GM13977 (cell line): ENCODE results near the gene SIGLEC12.

Experiments
- DNase-seq: peaks from one replicate; pipeline ENCODE4 v3.0.0; 2012; ENCODE audit warnings: low spot score
- in situ Hi-C: fragments of 300-500 bp; cut with MboI; formaldehyde crosslinking; loops from one replicate; pipeline ENCODE4 v1.12.0; 2022; ENCODE audit warnings: low sequenced_read_pairs, low pct_unique_long_range_greater_than_20kb, mixed read lengths, inconsistent platforms; ENCODE audit not compliant: unreplicated experiment
- TF ChIP-seq, protein P1 (sequence below): IDR thresholded peaks from 2 replicates; pipeline ENCODE4 v1.5.1; 2012; ENCODE audit warnings: mild to moderate bottlenecking, control low read depth; ENCODE audit not compliant: insufficient read depth; ENCODE audit errors: extremely low read depth, missing control alignments

SIGLEC12 gene

DNA sequence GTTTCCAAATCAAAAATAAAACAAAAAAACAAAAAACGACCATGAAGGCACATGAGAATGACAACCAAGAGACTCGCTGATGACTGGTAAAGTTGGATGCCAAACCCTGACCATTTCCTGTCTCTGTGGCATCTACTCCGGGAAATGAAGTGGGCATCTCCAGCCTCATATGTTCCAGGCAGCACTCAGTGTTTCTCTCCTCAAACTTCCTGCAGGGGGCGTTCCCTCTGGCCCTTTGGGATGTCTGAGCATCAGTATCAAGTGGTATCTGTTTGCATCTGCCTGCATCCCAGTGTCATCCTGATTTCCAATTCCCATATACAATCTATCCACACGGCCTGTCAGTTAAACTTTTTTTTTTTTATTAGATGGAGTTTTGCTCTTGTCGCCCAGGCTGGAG is 9.8 kb upstream of the SIGLEC12 start:
- in situ Hi-C loops, result no loop called here
- TF ChIP-seq, protein P1, sequence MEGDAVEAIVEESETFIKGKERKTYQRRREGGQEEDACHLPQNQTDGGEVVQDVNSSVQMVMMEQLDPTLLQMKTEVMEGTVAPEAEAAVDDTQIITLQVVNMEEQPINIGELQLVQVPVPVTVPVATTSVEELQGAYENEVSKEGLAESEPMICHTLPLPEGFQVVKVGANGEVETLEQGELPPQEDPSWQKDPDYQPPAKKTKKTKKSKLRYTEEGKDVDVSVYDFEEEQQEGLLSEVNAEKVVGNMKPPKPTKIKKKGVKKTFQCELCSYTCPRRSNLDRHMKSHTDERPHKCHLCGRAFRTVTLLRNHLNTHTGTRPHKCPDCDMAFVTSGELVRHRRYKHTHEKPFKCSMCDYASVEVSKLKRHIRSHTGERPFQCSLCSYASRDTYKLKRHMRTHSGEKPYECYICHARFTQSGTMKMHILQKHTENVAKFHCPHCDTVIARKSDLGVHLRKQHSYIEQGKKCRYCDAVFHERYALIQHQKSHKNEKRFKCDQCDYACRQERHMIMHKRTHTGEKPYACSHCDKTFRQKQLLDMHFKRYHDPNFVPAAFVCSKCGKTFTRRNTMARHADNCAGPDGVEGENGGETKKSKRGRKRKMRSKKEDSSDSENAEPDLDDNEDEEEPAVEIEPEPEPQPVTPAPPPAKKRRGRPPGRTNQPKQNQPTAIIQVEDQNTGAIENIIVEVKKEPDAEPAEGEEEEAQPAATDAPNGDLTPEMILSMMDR, result peak; percentile 31
- DNase-seq, result no peak

DNA sequence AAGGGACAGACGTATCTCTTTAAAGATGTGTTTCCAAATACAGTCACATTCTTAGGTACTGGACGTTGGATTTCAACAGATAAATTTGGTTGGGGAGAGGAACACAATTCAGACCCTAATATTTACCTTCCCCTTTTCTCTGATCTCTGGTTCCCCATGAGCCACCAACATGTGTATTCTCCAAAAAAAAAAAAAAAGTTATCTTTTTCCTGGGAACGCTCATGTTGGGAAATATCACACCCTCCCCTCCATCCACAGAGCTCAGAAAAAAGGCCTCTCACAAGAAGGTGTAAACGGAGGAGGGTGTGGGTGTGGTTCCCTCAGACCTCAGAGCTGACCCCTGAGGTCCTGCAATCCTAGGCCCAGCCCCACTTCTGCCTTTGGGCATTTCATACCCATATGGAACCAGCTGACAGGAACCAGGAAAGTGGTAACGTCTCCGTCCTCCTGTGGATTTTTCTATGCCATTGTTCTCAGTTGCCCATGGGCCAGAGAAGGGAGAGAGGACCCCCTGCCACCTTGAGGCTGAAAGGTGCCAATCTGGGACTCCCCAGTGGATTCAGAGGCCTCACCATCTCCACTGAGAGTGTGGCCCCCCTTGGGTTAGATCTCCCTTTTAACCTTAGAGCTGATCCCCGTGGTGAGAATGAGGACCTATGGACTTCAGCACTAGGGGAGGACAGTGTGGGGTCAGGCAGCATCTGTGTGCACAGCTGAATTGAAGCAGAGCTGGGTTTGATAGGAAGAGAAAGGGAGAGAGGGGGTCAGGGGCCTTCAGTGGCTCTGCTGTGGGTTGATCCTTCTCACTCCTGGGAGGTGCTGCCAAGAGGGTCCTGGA is 8.4 kb upstream of the SIGLEC12 start:
- TF ChIP-seq, protein P1, result no peak
- in situ Hi-C loops, result no loop called here

DNA sequence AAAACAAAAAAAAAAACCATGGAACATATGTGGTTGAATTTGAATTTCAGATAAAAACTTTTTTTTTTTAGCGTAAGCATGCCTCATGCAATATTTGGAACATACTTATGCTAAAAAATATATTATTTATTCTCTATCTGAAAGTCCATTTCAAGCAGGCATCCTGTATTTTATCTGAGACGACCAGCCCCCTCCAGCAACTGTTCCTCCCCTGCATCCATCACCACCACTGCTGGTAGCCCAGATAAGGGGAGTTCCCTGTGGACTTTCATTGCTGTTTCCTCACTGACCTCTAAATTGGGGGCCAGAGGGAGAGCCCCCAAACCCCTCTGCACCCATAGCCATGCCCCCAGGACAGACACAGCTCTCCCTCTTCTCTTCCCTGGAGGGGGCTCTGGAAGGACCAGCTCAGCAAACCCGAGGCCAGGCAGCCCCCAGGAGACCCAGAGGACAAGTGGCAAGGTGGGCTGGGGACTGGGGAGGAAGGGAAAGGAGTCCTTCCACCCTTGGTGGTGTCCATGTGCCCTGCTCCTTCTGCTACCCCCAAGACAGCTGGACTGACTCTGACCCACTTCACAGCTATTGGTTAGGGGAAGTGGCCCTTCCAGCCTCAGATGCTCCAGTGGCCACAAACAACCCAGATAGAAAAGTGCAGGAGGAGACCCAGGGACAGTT is 6.6 kb upstream of the SIGLEC12 start:
- DNase-seq, result no peak
- in situ Hi-C loops, result no loop called here
- TF ChIP-seq, protein P1, result no peak

More for the DNA sequence above, 8.4 kb upstream of the SIGLEC12 start:
- no peak for DNase-seq

DNA sequence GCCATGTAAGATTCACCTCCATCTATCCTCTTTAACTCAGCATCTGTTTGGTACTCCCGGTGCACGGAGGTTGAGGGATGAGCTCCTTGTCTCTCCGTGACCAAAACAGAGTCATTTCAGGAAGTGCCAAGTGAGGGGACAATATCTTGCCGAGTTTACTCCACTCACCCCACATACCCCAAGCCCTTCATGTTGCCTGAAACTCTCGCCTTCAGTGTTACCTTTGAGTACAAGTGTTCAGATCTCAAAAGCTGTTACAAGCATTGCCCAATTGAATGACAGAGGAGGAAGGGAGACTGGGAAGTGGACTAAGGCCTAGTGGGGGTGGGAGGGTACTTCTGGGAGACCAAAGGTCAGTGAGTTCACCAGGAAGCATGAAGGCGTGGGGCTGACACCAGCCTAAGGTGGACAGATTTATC is 6.0 kb upstream of the SIGLEC12 start:
- no peak for DNase-seq
- in situ Hi-C loops, result no loop called here
- TF ChIP-seq, protein P1, result no peak

DNA sequence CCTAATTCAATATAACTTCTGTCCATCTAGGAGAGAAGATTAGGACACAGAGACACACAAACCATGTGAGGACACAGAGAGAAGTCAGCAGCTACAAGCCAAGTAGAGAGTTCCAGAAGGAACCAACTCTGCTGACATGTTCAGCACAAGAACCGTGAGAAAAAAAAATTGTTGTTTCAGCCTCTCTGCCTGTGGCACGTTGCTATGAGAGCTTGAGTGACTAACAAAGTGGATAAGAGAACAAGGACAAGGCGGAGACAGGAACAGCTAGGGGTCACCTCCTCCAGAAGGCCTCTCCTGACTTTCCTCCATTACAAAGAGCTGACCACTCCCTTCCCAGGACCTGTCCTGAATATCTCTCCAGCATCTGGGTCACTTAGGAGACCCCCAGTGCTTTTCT is 5.6 kb upstream of the SIGLEC12 start:
- TF ChIP-seq, protein P1, result no peak
- DNase-seq, result no peak
- in situ Hi-C loops, result no loop called here

DNA sequence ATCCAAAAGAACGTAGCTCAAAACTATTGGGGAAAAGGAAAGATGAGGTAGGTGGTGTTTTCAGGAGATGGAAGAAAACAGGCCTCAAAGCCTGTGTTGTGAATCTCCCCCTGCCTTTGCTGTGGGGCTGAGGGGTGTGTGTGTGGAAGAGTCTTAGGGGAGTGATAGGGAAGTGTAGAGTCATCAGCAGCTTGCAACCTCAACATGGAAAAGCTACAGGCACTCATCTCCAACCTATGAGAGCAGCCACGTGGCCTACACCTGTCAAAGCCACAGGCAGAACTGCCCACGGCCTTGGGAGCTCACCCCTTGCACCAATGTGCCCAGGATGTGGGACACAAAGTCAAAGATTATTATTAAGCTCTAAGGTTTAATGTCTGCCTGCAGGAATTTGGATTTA is 4.3 kb upstream of the SIGLEC12 start:
- in situ Hi-C loops, result no loop called here
- TF ChIP-seq, protein P1, result no peak
- DNase-seq, result no peak
